HG03066 (cell line): Measurements from ENCODE around the gene SEPHS2.
"Not testable (repeated sequence)": the region's sequence is repeated elsewhere in the genome, so short reads cannot be mapped to it uniquely, and the experiment has no call there.

ENCODE experiments used
- ATAC-seq: cut with Tn5 transposase; IDR thresholded peaks from one replicate; pipeline ENCODE4 v1.9.1; 2021; ENCODE audit warnings: low read depth; ENCODE audit not compliant: unreplicated experiment

Gene SEPHS2

GRCh38 chr16:30399435-30400186 is 46.1 kb downstream of the SEPHS2 start:
- ATAC-seq: no peak

- no peak for ATAC-seq
These were observed 46.8 kb downstream of the SEPHS2 start for GRCh38 chr16:30398661-30399434.

- no peak for ATAC-seq
These were observed 47.7 kb downstream of the SEPHS2 start for GRCh38 chr16:30397776-30398660.

- no peak for ATAC-seq
These were observed 48.6 kb downstream of the SEPHS2 start for GRCh38 chr16:30397056-30397455.

GRCh38 chr16:30396627-30397026 is 49.0 kb downstream of the SEPHS2 start:
- ATAC-seq: not testable (repeated sequence)

- ATAC-seq: no peak
These were observed 49.6 kb downstream of the SEPHS2 start for GRCh38 chr16:30395992-30396585.

GRCh38 chr16:30395155-30395991 is 50.3 kb downstream of the SEPHS2 start, which contains the start of gene ZNF48:
Gene ZNF48, plus strand, starts transcription at chr16:30395420. Its CDS starts 375 bp downstream, at chr16:30395795.
- no peak for ATAC-seq

GRCh38 chr16:30394592-30395154 is 51.0 kb downstream of the SEPHS2 start:
- no peak for ATAC-seq
